GM12878 (cell line): ENCODE results near the gene INAFM1. TPM values are rescaled to one million over a fixed set of nuclear protein-coding genes. Genes with fewer than 3 reads are reported as not detected.

Experiments
- ASH2L ChIP-seq: fragments of 300-600, 200-600 bp; sonication (generic); IDR thresholded peaks from 2 replicates; pipeline ENCODE4 v1.6.1; 2017; ENCODE audit warnings: low read depth, mild to moderate bottlenecking, borderline replicate concordance
- BACH1 ChIP-seq: fragments of 450-650 bp; IDR thresholded peaks from 2 replicates; pipeline ENCODE4 v1.6.1; 2017; ENCODE audit warnings: mild to moderate bottlenecking, borderline replicate concordance
- BCL11A ChIP-seq: IDR thresholded peaks from 2 replicates; pipeline ENCODE4 v1.6.1; 2011; ENCODE audit warnings: low read depth, low read length
- BCL3 ChIP-seq: IDR thresholded peaks from 2 replicates; pipeline ENCODE4 v1.6.1; 2011; ENCODE audit warnings: borderline replicate concordance, low read depth, mild to moderate bottlenecking, moderate library complexity, low read length; ENCODE audit not compliant: insufficient read depth, poor library complexity, severe bottlenecking
- DPF2 ChIP-seq: fragments of 450-650 bp; IDR thresholded peaks from 2 replicates; pipeline ENCODE4 v1.6.1; 2017; ENCODE audit warnings: mild to moderate bottlenecking
- IKZF1 ChIP-seq: fragments of 450-650 bp; conservative IDR thresholded peaks from 2 replicates; pipeline ENCODE4 v1.6.1; 2017; ENCODE audit warnings: antibody characterized with exemption, mild to moderate bottlenecking
- IRF4 ChIP-seq: IDR thresholded peaks from 2 replicates; pipeline ENCODE4 v1.6.1; 2011; ENCODE audit warnings: low read depth, low read length
- JUNB ChIP-seq: IDR thresholded peaks from 2 replicates; pipeline ENCODE4 v1.6.1; 2016; ENCODE audit warnings: antibody characterized with exemption, mild to moderate bottlenecking
- KAT2A ChIP-seq: conservative IDR thresholded peaks from 2 replicates; pipeline ENCODE4 v1.6.1; 2011; ENCODE audit warnings: low read depth, low read length; ENCODE audit not compliant: control insufficient read depth
- LARP7 ChIP-seq: fragments of 450-650 bp; IDR thresholded peaks from 2 replicates; pipeline ENCODE4 v1.6.1; 2017; ENCODE audit warnings: mild to moderate bottlenecking
- MAX ChIP-seq: IDR thresholded peaks from 2 replicates; pipeline ENCODE4 v1.6.1; 2012; ENCODE audit warnings: low read depth, low read length, improper control_type of control experiment
- MYB ChIP-seq: fragments of 150-350 bp; IDR thresholded peaks from 2 replicates; pipeline ENCODE4 v1.6.1; 2014; ENCODE audit warnings: mild to moderate bottlenecking, low read depth, low read length, borderline replicate concordance
- PAX8 ChIP-seq: fragments of 450-650 bp; IDR thresholded peaks from 2 replicates; pipeline ENCODE4 v1.6.1; 2017; ENCODE audit warnings: mild to moderate bottlenecking, moderate library complexity
- PRDM15 ChIP-seq: fragments of 450-650 bp; formaldehyde crosslinking; IDR thresholded peaks from 2 replicates; pipeline ENCODE4 v1.4.0; 2020; ENCODE audit warnings: mild to moderate bottlenecking, moderate library complexity
- RBBP5 ChIP-seq: fragments of 200-600 bp; sonication (generic); conservative IDR thresholded peaks from 2 replicates; pipeline ENCODE4 v1.6.1; 2016
- SMARCA5 ChIP-seq: fragments of 450-650 bp; IDR thresholded peaks from 2 replicates; pipeline ENCODE4 v1.6.1; 2017; ENCODE audit warnings: mild to moderate bottlenecking
- SRF ChIP-seq, 2 experiments: IDR thresholded peaks; 2 replicates each; pipeline ENCODE4 v1.6.1; 2011; ENCODE audit warnings: low read depth in 2 of 2, low read length in 2 of 2, mild to moderate bottlenecking in 1 of 2, moderate library complexity in 1 of 2
- STAT1 ChIP-seq: fragments of 450-650 bp; conservative IDR thresholded peaks from 2 replicates; pipeline ENCODE4 v1.6.1; 2014; ENCODE audit warnings: antibody characterized with exemption, mild to moderate bottlenecking
- ZNF217 ChIP-seq: fragments of 450-650 bp; IDR thresholded peaks from 2 replicates; pipeline ENCODE4 v1.6.1; 2017; ENCODE audit warnings: antibody characterized with exemption, mild to moderate bottlenecking
- polyA plus RNA-seq, 11 experiments: library from polyadenylated mRNA; depleted of rRNA in 4 of 11; unstranded in 6 of 11; stranded (reverse) in 5 of 11; fragments of >200 nt; fragmentation: Nextera tagmentation in 4 of 11; fragmentation: Illumina TruSeq in 1 of 11; extraction: Ambion mirVana in 4 of 11; extraction: Trizol in 1 of 11; gene quantifications; 1 replicate in 1 of 11; 2 replicates in 10 of 11; pipeline versions ENCODE4 v1.2.1 to v1.2.3, GENCODE V29; 2011 to 2016; ENCODE audit warnings: inconsistent platforms in 2 of 11, missing spikeins in 2 of 11, low read depth in 1 of 11
- total RNA-seq, 4 experiments: library from RNA; depleted of rRNA in 3 of 4; stranded (reverse); fragments of >200 nt in 3 of 4; fragmentation: Illumina TruSeq in 1 of 4; extraction: Trizol in 1 of 4; gene quantifications; 2 replicates each; pipeline versions ENCODE4 v1.2.1 to v1.2.3, GENCODE V29; 2013 to 2021
- TF ChIP-seq, protein P1 (sequence below): fragments of 450-650 bp; IDR thresholded peaks from 2 replicates; pipeline ENCODE4 v1.6.1; 2018; ENCODE audit warnings: borderline replicate concordance, mild to moderate bottlenecking; ENCODE audit not compliant: partially characterized antibody
- TF ChIP-seq, protein P2 (sequence below): fragments of 450-650 bp; IDR thresholded peaks from 2 replicates; pipeline ENCODE4 v1.6.1; 2017; ENCODE audit warnings: low read depth, mild to moderate bottlenecking, moderate library complexity

Gene INAFM1
- total and polyA plus RNA-seq, 10 of the 15 experiments (the other 5 are each of a cell fraction or from before 2014, with no cell fraction given), result 0.57 to 6.8 (median 1.1) TPM; not detected in 1

DNA sequence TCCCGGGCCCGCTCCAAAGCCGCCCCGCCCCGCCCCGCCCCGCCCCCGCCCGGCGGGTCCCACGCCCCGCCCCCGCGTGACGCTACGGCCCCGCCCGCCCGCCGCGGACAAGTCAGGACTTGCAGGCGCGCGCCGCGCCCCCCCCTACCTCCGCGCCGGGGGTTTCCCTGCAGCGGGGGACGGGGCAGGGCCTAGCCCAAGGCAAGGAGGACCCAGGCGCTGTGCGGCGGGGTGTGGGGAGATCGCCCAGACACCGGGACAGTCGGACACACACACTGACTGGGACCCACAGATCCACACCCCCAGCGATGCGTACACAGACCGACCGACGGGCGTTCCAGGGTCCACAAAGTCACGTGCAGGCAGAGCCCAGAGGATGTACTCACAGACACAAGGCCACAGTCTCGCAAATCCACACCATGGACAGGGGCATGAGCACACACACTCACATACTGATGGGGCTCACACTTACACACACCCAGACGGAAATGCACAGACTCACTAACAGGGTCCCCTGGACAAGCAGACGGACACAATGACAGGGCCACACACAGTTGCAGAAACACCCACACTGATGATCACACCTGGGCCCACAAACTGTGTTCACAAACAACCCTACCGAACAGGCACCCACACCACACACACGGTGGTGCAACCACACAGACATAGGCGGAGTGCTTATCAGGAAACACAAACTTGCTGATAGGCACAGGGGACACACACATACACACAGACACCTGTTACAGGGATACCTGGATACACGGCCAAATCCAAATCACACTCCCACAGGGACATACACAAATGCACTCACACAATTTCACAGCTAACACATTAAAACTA, 43.2 kb upstream of the INAFM1 start (continued):
- no peak for TF ChIP-seq PRDM15 (CRISPR knock-in tag)
- peak; percentile 38; the same call in 1 of the 2 replicates for TF ChIP-seq SMARCA5
- no peak for TF ChIP-seq SRF (IDR thresholded peaks at IDR 0.05; ENCODE audit: low read depth in 2 of 2, low read length in 2 of 2)
- TF ChIP-seq BCL11A, result no peak
- TF ChIP-seq LARP7, result peak; percentile 64
- TF ChIP-seq STAT1, result no peak
- TF ChIP-seq PAX8, result no peak
- 0 out of 2 replicates have a peak, but pooled peaks have one; percentile 34 for TF ChIP-seq IRF4
- TF ChIP-seq BCL3, result peak; percentile 95
- TF ChIP-seq JUNB, result no peak
- 0 out of 2 replicates have a peak, but pooled peaks have one; percentile 17 for TF ChIP-seq ZNF217
- TF ChIP-seq, protein P1, sequence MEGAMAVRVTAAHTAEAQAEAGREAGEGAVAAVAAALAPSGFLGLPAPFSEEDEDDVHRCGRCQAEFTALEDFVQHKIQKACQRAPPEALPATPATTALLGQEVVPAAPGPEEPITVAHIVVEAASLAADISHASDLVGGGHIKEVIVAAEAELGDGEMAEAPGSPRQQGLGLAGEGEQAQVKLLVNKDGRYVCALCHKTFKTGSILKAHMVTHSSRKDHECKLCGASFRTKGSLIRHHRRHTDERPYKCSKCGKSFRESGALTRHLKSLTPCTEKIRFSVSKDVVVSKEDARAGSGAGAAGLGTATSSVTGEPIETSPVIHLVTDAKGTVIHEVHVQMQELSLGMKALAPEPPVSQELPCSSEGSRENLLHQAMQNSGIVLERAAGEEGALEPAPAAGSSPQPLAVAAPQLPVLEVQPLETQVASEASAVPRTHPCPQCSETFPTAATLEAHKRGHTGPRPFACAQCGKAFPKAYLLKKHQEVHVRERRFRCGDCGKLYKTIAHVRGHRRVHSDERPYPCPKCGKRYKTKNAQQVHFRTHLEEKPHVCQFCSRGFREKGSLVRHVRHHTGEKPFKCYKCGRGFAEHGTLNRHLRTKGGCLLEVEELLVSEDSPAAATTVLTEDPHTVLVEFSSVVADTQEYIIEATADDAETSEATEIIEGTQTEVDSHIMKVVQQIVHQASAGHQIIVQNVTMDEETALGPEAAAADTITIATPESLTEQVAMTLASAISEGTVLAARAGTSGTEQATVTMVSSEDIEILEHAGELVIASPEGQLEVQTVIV, result no peak
- peak; percentile 83 for TF ChIP-seq DPF2
- no peak for TF ChIP-seq ASH2L
- no peak for TF ChIP-seq KAT2A
- no peak for TF ChIP-seq MYB
- TF ChIP-seq BACH1, result peak; percentile 4; the same call in 1 of the 2 replicates
- TF ChIP-seq RBBP5, result no peak
- peak; percentile 57; the same call in 1 of the 2 replicates for TF ChIP-seq MAX
- TF ChIP-seq, protein P2, sequence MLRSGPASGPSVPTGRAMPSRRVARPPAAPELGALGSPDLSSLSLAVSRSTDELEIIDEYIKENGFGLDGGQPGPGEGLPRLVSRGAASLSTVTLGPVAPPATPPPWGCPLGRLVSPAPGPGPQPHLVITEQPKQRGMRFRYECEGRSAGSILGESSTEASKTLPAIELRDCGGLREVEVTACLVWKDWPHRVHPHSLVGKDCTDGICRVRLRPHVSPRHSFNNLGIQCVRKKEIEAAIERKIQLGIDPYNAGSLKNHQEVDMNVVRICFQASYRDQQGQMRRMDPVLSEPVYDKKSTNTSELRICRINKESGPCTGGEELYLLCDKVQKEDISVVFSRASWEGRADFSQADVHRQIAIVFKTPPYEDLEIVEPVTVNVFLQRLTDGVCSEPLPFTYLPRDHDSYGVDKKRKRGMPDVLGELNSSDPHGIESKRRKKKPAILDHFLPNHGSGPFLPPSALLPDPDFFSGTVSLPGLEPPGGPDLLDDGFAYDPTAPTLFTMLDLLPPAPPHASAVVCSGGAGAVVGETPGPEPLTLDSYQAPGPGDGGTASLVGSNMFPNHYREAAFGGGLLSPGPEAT, result peak; percentile 55; the same call in 1 of the 2 replicates
- TF ChIP-seq IKZF1, result peak; percentile 74
